Loucy (cell line): ENCODE results near the gene UBE2C.

Experiments used
- H2AFZ ChIP-seq: fragments of 200-600 bp; sonication (generic); 2 replicates; pipeline ENCODE4 v1.6.0; 2016; ENCODE audit warnings: antibody characterized with exemption, mild to moderate bottlenecking, low read length, moderate library complexity
- H3F3A ChIP-seq: fragments of 200-600 bp; 2 replicates; pipeline ENCODE4 v1.6.0; 2016; ENCODE audit warnings: antibody characterized with exemption, low read depth, mild to moderate bottlenecking
- H3K27me3 ChIP-seq: fragments of 200-600 bp; sonication (generic); 2 replicates; pipeline ENCODE4 v1.6.1; 2014; ENCODE audit warnings: low read length, mild to moderate bottlenecking; ENCODE audit not compliant: insufficient read depth, poor library complexity, severe bottlenecking
- H3K36me3 ChIP-seq: fragments of 200-600 bp; sonication (generic); 2 replicates; pipeline ENCODE4 v1.6.1; 2016; ENCODE audit warnings: low read length; ENCODE audit not compliant: insufficient read depth
- H3K4me1 ChIP-seq: fragments of 200-600 bp; sonication (generic); 2 replicates; pipeline ENCODE4 v1.5.1; 2014; ENCODE audit warnings: low read length, mild to moderate bottlenecking; ENCODE audit not compliant: insufficient read depth, poor library complexity, severe bottlenecking
- H3K4me2 ChIP-seq: fragments of 200-600 bp; sonication (generic); 2 replicates; pipeline ENCODE4 v1.6.0; 2014; ENCODE audit warnings: antibody characterized with exemption, low read length, low read depth, mild to moderate bottlenecking; ENCODE audit not compliant: poor library complexity, severe bottlenecking
- H3K4me3 ChIP-seq: fragments of 200-600 bp; sonication (generic); 2 replicates; pipeline ENCODE4 v1.5.1; 2014; ENCODE audit warnings: low read length, mild to moderate bottlenecking, mixed read lengths; ENCODE audit not compliant: poor library complexity, severe bottlenecking
- H3K79me2 ChIP-seq: fragments of 200-600 bp; sonication (generic); 2 replicates; pipeline ENCODE4 v1.6.1; 2014; ENCODE audit warnings: low read length; ENCODE audit not compliant: insufficient read depth
- H3K9ac ChIP-seq: fragments of 200-600 bp; sonication (generic); 2 replicates; pipeline ENCODE4 v1.6.0; 2014; ENCODE audit warnings: mild to moderate bottlenecking, low read depth, low read length, moderate library complexity; ENCODE audit not compliant: poor library complexity, severe bottlenecking
- H3K9me2 ChIP-seq: fragments of 200-600 bp; sonication (generic); replicated peaks from 2 replicates; pipeline ENCODE4 v1.6.1; 2016; ENCODE audit warnings: low read depth, low read length, mixed read lengths
- H3K9me3 ChIP-seq: fragments of 200-600 bp; sonication (generic); 2 replicates; pipeline ENCODE4 v1.6.1; 2014; ENCODE audit warnings: mild to moderate bottlenecking, antibody characterized with exemption, low read length, low read depth; ENCODE audit not compliant: insufficient read depth
- H4K20me1 ChIP-seq: fragments of 200-600 bp; sonication (generic); 2 replicates; pipeline ENCODE4 v1.6.0; 2014; ENCODE audit warnings: antibody characterized with exemption, low read length, mild to moderate bottlenecking; ENCODE audit not compliant: insufficient read depth, poor library complexity, severe bottlenecking
- EZH2phosphoT487 ChIP-seq: fragments of 200-600 bp; IDR thresholded peaks from 2 replicates; pipeline ENCODE4 v1.6.1; 2018; ENCODE audit warnings: antibody characterized with exemption, mild to moderate bottlenecking, moderate library complexity, borderline replicate concordance
- TF ChIP-seq, protein P1 (sequence below): fragments of 200-600 bp; sonication (generic); conservative IDR thresholded peaks from 2 replicates; pipeline ENCODE4 v1.5.1; 2014; ENCODE audit warnings: mild to moderate bottlenecking, antibody characterized with exemption, low read length

The UBE2C gene

GRCh38 chr20:45781391-45781931, 31.0 kb upstream of the UBE2C start:
- Histone ChIP-seq H3K9ac (no peak overlapping the region), H3K36me3 (no peaks in the 10 kb centered on the region), H3K4me2 (no peak overlapping the region), H3K79me2 (no peaks in the 10 kb centered on the region), H3K9me2 (no peaks in the 10 kb centered on the region), H3K4me3 (no peak overlapping the region), H3K27me3 (no peaks in the 10 kb centered on the region), H4K20me1 (no peaks in the 10 kb centered on the region), H3F3A (no peaks in the 10 kb centered on the region), H3K4me1 (peaks cover 4% of the 10 kb centered on the region), H3K9me3 (no peaks in the 10 kb centered on the region), H2AFZ (no peak overlapping the region)
- TF ChIP-seq EZH2phosphoT487 = no peak
- TF ChIP-seq, protein P1, sequence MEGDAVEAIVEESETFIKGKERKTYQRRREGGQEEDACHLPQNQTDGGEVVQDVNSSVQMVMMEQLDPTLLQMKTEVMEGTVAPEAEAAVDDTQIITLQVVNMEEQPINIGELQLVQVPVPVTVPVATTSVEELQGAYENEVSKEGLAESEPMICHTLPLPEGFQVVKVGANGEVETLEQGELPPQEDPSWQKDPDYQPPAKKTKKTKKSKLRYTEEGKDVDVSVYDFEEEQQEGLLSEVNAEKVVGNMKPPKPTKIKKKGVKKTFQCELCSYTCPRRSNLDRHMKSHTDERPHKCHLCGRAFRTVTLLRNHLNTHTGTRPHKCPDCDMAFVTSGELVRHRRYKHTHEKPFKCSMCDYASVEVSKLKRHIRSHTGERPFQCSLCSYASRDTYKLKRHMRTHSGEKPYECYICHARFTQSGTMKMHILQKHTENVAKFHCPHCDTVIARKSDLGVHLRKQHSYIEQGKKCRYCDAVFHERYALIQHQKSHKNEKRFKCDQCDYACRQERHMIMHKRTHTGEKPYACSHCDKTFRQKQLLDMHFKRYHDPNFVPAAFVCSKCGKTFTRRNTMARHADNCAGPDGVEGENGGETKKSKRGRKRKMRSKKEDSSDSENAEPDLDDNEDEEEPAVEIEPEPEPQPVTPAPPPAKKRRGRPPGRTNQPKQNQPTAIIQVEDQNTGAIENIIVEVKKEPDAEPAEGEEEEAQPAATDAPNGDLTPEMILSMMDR = no peak

DNA sequence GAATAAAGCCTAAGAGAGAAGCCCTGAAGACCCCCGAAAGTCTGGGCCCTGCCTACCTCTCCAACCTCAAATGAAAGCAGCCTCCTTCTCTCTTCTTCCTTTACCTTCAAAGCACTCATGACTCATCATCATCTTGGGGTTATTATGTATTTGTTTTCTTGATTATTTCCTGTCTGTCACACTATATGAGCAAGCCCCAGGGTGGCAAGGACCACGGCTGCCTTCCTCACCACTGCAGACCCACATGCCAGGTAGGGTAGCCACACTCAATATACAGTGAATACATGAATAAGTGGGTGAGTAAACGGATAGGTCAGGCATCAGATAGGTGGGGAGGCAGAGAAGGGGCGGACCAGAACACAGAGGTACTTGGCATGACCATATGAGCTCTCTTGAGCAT, 29.6 kb upstream of the UBE2C start:
- Histone ChIP-seq H3K4me1 (peaks cover 4% of the 10 kb centered on the region), H3K4me2 (no peak overlapping the region), H3K36me3 (no peaks in the 10 kb centered on the region), H3K79me2 (no peaks in the 10 kb centered on the region), H3K4me3 (no peak overlapping the region), H3K9ac (no peak overlapping the region), H4K20me1 (no peaks in the 10 kb centered on the region), H2AFZ (no peak overlapping the region), H3K9me2 (no peaks in the 10 kb centered on the region), H3K9me3 (no peaks in the 10 kb centered on the region), H3K27me3 (no peaks in the 10 kb centered on the region), H3F3A (no peaks in the 10 kb centered on the region)
- TF ChIP-seq EZH2phosphoT487 = no peak
- TF ChIP-seq, protein P1 = no peak

- H3K9me2 ChIP-seq = no peaks in the 10 kb centered on the region
- TF ChIP-seq EZH2phosphoT487 = no peak
- TF ChIP-seq, protein P1 = no peak
- no peak overlapping the region for H3K4me3 ChIP-seq
- H3F3A ChIP-seq = no peaks in the 10 kb centered on the region
- no peak overlapping the region for H2AFZ ChIP-seq
- H3K27me3 ChIP-seq = no peaks in the 10 kb centered on the region
- H3K4me2 ChIP-seq = no peak overlapping the region
- no peaks in the 10 kb centered on the region for H3K36me3 ChIP-seq
- H3K9ac ChIP-seq = no peak overlapping the region
- no peaks in the 10 kb centered on the region for H3K9me3 ChIP-seq
- no peaks in the 10 kb centered on the region for H4K20me1 ChIP-seq
- peaks cover 4% of the 10 kb centered on the region for H3K4me1 ChIP-seq
- H3K79me2 ChIP-seq = no peaks in the 10 kb centered on the region
These were observed 28.7 kb upstream of the UBE2C start for GRCh38 chr20:45783656-45784294.
